Myocyte (in vitro differentiated cells): Measurements from ENCODE around the gene NEK4. TPM values are rescaled to one million over a fixed set of nuclear protein-coding genes. Genes with fewer than 3 reads are reported as not detected.

ENCODE experiments used
- DNase-seq: peaks from one replicate; pipeline ENCODE4 v3.0.0-alpha.2; 2012; ENCODE audit warnings: low read depth
- total RNA-seq: library from RNA; depleted of rRNA; stranded (reverse); fragments of >200 nt; gene quantifications from 2 replicates; pipeline ENCODE4 v1.2.3, GENCODE V29; 2014

NEK4 gene
- total RNA-seq, 1 donor from 2014 or later: 11.1 TPM

DNA sequence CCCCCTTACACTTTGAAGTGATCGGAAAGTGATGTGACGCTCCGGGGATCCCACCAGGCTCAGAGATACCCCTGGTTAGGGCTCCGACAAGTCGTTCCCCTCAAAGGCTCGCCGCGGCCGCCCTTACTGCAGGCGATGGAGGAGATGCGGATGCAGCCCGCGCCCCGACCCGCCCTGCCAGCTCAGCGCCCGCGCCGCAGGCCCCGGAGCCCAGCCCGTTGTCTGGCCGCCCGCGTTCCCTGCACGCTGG is 65.4 kb downstream of the NEK4 start:
- DNase-seq: no peak

DNA sequence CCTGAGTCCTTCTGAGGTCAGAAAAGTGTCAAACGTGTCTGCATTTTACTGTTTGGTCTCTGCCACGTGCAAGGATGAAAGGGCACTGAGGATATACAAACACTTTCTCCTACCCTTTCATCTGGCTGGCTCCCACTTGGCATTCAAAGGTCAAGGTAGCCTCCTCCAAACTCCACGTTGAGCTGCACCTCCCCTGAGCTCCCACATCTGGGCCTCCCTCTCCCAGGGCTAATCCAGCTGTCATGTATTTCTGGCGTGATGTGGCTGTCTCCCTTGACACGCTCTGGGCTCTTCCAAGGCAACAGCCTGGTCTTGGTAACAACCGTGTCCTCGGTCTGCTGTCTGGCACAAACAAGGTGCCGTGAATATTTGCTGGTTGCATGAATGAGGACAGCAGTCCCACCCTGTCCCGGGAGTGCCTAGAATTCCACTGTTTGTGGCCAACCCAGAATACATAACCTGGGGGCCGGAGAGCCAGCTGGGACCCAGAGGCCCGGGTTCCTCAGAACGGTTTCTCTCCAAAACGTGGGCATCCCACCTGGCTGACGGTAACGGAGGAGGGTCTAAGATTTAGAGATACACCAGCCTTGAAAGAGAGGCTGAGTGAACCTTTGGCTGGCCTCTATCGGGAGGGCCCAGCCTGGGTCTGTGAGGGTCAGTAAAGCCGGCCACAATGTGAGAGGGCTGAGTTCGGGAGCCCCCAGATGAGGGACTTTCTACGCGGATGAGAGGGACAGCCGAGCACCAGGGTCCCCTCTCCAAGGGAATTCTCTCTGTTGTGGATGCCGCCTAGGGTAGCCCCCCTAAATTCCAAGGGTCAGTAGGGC is 65.9 kb downstream of the NEK4 start:
- DNase-seq: peak; percentile 80

DNA sequence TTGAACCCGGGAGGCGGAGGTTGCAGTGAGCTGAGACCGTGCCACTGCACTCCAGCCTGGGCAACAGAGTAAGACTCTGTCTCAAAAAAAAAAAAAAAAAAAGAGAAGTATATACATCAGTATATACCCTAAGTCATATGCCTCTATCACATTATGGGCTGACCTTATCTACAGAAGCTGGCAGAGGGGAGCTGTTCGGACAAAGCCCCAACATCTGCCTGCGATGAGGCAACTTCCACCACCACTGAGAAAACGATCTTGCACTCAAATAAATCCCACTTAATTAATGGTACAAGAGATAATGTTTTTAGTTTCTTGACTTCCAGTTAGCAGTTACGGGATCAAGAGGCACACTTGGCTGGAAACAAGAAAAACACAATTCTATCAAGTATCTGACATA is 67.4 kb downstream of the NEK4 start:
- no peak for DNase-seq

DNA sequence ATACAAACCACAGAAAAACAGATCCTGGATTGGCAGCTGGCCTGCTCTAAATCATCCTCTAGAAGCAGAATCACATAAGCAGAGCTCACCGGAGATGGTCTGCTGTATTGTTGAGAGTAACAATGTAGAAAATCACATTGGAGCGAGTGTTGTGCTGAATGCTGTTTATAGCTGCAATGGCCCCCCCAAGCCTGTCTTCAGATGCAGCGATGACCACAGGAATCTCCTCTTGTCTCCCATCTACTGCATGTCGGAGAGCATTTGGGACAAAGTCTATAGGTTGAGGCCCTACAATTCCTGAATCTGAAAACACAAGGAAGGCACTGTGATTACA is 73.1 kb downstream of the NEK4 start:
- no peak for DNase-seq

DNA sequence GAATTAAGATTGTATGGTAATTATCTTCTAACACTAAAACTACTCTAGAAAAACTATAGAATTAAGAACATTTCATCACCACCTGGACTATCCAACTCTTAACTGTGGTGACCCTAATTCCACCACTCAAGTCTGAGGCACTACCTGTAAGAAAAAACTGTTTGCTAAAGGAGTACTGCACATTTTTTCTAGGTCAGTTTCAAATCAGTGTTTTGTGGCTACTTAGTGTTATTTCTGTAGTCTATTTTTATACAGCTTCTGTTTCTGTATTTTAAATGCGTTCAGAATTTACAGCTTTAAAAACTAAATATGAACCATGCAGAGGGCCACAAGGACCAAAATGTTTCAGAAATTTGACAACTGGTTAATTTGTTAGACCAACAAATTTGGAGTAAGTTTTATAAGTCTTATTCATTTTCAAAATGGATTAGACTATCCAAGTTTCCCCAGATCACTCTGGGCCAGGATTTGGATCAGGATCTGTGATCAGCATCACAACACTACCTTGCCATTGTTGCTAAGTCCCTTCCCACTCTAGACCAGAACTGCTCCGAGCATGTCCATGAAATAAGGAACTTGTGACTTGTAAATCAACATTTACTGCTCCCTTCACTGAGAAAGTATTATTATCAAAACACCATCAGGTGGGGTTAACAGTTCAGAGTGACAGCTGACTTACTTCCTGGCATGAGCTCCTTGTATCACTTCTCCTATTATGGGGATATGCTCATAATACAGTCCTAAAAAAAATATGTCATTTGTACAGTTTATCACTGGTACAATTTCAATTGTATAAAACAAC is 73.7 kb downstream of the NEK4 start:
- DNase-seq: no peak

DNA sequence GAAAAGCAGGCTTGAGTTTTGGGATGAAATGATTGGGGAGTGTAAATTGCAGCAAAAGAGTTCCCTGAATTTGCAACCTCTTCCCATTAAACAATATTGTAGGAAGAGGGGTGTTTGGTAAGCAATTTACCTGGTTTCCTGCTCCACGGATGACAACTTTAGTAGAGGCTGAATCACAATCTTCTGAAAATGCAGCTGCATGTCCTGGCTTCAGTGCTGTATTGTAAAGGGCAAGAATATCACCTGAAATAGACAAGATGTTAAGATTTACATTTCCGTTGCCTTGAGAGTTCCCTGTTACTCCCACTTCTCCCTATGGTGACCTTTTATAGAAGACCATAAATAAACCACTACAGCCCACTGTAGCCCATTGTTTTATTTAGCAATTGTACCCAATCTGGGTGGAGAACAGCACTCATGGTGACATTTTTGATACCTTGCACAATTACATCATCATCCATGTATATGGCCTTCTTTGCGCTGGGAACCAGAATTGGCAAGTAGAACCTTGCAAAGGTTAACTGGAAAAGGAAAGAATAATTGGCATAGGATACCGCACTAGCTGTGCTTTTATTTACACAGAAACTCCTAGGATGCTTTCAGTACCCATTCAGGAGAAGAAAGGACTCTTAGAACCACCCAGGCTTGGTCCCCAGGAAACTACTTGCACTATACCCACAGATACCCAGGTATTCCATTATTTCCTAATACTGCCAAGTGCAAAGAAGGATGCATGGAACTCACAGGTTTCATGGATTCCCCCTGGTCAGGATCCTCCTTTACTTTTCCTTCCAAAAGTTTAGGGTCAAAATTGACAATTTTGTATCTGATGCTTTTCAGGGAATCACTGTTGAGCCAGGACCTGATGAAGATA is 74.7 kb downstream of the NEK4 start:
- no peak for DNase-seq

DNA sequence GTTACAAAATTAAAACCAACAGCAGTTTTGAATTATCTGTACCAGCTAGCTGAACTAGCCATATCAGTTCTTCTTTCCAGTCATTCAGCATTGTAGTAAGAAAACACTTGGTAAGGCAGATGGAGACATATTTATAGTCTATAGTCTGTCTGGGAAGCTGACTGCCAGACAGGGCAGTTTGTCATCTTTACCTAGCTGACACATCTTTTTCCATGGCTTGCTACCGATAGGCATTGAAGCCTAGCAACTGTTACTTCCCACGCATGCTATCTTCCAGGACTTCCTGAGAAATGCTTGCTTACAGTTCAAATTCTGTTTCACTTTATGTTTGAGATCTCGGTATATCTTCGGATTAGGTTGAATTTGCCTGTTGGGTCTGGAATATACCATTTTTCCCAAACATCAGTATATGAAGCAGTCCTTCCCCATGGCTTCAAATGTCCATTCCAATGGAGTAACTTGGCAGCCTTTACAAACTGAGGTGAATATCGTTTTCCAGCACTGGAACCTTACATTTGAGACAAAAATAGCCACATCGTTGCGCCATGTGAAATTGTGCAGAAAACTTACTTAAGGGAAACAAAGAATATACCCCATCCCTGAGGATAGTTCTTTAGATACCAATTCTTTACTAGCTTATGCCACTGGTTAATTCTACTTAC is 76.1 kb downstream of the NEK4 start:
- DNase-seq: no peak

DNA sequence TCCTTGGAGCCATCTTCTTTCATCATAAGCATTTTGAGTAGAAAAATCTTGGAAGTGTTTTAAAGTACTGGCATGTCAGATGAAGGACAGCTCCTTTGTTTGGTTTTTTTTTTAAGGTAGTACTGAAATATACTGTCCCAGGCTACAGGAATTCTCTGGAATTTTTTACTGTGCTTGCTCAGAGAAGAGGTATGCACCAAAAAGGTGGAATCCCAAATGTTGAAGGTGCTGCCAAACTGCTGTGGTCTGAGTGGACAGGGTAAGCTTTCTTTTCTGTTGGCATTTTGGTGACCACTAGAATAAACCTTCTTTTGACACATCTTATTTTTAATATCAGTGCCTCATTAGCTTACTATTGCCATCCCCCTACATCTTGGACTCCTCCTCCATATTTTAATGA is 77.7 kb downstream of the NEK4 start:
- DNase-seq: no peak

DNA sequence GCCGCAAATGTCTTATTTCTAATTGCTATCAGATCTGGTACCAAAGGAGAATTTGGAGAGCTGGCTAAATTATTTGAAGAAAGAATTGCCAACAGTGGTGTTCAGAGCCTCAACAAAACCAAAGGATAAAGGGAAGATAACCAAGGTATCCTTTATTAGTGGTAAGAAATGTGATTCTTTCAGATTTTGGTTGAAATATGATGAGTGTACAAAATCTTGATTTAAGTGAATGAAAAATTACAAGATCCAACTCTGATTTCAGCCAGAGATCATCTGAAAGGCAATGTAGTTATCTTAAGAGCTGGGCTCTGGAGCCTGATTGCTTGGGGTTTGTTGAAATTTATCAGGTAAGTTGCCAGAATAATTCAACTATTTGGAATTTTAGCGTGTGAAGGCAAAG is 80.2 kb downstream of the NEK4 start:
- no peak for DNase-seq

DNA sequence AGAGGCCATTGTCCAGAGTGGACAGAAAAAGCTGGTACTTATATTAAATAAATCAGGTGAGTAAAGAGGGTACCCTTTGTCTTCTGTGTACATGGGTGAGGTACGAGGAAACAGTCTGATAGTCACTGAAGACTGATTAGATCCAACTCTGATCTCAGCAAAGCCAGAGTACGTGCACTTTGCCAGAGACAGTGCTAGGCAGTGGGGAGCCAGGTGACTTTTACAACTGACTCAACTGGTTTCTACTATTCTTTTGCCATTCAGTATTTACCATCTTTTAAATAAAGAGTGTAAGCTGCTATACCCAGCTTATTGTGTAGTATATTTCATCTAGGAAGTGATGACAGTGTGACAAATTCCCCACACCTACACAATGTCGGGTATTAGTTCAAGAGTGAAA is 81.6 kb downstream of the NEK4 start:
- no peak for DNase-seq

DNA sequence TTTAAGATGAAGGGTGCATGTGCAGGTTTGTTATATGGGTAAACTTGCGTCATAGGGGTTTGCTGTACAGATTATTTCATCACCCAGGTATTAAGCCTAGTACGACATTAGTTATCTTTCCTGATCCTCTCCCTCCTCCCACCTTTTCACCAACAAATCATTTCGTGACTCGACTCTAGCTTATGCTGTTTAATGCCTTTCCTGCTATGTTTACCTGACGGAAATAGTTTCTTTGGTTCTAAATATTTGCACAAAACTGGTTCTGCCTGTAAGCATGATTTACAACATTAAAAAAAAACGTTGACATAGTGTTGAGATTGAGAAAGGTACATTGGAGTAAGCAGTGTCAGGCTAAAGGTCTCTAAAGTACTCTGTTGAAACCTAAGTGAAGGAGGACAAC is 82.5 kb downstream of the NEK4 start:
- no peak for DNase-seq

DNA sequence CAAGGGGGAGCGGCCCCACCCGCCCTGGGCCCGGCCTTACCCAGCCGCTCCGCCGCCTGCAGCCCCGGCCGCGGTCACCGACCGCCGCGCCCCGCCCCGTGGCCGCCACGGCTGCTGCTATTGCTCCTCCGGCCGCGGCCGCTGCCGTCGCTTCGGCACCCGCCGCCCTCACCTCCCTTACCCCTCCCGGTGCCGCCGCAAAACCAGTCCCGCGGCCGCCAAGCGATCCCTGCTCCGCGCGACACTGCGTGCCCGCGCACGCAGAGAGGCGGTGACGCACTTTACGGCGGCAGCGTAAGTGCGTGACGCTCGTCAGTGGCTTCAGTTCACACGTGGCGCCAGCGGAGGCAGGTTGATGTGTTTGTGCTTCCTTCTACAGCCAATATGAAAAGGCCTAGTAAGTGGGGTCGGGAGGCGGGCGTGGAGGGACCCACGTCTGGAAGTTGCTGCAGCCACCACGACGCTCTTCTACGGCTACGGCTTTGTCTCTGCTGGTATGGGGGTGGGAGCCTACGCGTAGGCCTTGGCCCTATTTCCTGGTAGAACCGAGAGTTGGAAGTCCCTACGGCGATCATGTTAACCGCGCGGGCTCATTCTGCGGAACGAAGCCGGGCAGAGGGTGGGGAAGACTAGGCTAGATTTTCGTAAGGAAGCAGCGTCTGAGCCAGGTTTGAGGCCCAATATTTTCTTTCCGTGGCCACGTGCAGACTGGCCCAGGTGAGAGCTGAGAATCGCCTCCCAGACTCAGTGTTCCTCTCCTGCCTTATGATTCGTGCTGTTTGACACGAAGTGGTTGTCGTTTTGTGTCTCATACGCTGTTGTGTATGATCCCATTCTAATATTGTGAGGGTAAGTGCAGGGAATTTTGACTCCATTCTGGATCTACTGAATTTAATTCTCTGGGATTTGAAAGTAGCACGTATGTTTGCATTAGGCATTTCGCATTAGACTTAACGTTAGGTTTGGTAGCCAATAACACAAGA is 84.7 kb downstream of the NEK4 start, which contains the start of the genes GNL3 and PBRM1:
GNL3 (plus strand) TSS at position 324 of the 983 bp plus-strand sequence; CDS start at position 385, 61 bp downstream.
PBRM1 (minus strand) TSS at position 205 of the 983 bp plus-strand sequence.
- DNase-seq: peak; percentile 96

DNA sequence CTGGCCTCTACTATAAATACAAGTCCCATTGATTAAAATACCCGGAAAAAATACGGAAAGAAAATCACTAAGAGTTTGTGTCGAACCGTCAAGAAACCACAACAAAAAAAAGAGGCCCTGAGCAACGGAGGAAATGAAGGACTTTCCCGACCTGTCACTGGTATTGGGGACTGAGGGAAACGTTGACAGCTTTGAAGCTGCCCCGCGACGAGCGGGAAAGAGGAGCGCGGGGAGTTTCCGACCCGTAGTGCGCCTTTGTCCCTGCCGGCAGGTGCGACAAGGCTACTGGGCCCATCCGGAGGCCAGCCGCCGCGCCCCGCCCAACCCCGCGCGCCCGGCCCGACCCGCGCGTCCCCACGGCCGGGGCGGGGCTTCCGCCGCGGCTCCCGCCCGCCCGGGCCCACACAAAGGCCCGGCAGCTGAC is 85.4 kb downstream of the NEK4 start:
- DNase-seq: peak; percentile 82

DNA sequence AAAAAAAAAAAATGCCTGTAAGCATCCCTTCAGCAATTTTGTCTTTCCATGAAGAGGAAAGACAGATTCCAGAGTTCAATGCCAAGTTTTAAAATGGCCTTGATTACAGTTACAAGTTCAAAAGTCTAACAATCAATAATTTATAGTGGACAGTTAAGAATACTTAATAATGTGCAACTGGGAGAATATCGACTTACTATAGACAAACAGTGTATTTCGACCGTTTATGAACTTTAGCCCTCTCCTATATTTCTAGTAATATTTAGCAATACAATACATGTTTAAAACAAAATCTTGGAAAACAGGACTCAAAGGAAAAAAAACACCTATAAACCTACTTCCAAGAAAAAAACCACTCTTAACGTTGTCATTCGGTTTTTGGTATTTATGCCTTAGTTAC is 86.6 kb downstream of the NEK4 start:
- DNase-seq: no peak

DNA sequence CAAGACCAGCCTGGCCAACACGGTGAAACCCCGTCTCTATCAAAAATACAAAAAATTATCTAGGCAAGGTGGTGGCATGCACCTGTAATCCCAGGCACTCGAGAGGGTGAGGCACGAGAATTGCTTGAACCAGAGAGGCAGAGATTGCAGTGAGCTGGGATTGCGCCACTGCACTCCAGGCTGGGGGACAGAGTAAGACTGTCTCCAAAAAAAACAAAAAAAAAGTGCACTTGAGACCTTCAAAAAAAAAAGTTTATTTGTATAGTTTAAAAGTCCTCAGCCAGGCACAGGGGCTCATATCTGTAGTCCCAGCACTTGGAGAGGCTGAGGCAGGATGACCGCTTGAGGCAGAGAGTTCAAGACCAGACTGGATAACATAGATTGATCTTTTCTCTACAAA is 87.1 kb downstream of the NEK4 start:
- DNase-seq: no peak

DNA sequence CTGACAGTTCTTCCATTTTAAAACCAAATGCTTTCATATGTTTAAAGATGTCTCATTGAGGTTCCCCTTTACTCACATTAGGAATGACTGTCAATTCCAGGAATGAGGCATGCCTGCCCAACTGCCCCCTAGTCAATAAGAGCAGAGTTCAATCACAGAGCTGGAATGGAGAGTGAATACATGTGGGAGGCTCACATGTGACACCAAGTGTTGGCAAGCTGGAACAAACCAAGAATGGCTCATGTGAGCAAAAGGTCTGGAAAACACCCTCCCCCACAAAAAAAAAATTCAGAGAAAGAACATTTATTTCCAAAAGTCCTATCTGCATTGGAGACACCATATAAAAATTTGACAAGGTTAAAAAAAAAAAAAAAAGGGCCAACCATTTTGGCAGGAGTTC is 88.7 kb downstream of the NEK4 start:
- peak; percentile 79 for DNase-seq

DNA sequence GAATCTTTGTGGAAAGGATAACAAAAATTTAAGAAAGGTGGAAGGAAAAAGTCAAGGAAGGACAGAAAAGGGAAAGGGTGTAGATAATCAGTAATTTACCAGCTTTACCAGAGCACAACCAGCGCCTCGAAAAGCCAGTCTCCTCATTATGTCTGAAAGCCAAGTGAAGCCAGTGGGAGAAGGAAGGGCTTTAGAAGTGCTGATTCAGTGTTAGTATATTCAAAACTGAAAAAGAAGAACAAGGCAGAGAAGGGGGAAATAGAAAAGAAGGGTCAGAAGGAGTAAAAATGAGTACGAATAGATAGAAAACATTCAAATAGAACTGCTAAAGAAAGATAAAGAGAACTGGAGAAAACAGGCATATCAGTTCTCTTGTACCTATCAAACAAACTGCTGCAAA is 89.1 kb downstream of the NEK4 start:
- no peak for DNase-seq

DNA sequence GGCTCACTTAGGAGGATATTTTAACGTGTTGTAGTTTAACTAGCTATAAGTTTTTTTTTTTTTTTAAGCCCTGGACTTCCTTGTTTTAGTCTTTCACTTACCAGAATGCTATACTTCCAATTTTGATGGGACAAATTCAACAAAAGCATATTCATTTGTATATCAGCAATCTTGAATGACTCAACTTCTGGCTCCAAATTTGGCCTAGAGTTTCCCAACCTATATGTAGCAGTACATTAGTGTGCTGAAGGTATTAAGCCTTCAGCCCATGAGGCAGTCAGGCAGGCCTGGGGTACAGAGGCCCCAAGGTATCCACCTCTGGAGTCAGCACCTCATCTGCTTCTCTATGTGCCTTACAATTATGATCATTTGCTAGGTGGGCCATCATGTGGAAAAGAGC is 90.9 kb downstream of the NEK4 start:
- DNase-seq: no peak

DNA sequence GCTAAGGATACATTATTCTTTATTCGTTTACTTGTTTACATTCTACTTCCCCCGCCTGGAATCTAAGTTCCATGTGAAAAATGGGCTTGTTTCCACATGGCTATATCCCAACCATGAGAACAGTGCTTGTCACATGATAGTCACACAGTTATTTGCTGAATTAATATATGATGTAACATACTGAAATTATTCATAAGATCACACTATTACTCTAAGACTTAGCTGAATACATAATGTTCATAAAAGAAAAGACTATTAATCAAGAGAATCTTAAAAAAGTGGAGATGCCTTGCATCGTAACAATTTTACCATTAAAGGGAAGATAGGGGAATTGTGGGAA is 91.6 kb downstream of the NEK4 start:
- no peak for DNase-seq
